HG02870 (cell line): ENCODE measurements around the gene PDE10A.

Experiments
- ATAC-seq: cut with Tn5 transposase; IDR thresholded peaks from one replicate; pipeline ENCODE4 v1.9.1; 2021; ENCODE audit warnings: mild to moderate bottlenecking, moderate library complexity; ENCODE audit not compliant: unreplicated experiment

The PDE10A gene

DNA sequence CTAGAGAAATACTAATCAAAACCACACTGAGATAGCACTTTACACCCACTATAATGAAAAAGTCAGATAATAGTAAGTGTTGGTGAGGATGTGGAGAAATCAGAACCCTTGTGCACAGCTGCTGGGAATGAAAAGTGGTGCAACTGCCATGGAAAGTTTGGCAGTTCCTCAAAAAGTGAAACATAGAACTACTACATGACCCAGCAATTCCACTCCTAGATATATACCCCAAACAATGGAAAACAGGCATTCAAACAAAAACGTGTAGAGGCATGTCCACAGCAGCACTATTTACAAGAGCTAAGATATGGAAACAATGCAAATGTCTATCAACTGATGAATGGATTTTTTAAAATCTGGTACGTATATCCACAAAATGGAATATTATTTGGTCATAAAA is 236.1 kb downstream of the PDE10A start:
- ATAC-seq = no peak

GRCh38 chr6:165422192-165422591 is 240.8 kb downstream of the PDE10A start:
- ATAC-seq = no peak

GRCh38 chr6:165417278-165417865 is 245.7 kb downstream of the PDE10A start:
- ATAC-seq = no peak

DNA sequence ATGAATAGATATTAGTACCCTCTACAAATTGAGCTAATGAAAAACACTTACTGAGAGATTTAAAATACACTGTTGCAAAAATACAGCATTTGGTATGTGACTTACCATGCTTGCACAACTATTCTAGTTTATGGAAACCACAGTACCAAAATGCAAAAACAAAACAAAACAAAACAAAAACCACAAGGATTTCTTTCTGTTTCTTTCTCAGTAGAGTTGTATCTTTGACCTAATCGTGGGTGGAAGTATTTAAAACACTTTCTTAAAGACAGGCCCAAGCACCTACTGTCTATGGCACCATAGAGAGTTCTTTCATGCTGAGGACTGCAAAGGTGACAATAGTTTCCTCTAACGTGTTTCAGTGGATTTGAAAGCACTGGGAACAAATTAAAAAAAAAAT is 258.3 kb downstream of the PDE10A start:
- ATAC-seq = no peak

DNA sequence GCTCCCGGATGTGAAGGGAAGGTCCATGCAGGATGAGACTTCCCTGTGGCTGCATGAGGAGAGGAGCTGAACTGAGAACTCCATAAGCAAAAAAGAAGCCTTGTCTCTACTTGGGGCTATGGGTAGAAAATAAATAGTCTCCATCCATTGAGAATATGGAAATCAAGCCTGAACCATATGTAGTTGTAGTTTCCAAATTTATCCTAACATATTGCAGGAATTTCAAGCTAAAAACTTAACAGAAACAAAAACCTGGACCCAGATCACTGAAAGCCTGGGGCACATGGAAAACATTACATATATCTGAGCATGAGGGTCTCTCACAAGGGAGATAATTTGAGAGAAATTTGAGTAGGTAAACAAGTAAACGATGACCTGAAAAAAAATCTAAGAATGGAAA is 258.7 kb downstream of the PDE10A start:
- ATAC-seq = no peak

DNA sequence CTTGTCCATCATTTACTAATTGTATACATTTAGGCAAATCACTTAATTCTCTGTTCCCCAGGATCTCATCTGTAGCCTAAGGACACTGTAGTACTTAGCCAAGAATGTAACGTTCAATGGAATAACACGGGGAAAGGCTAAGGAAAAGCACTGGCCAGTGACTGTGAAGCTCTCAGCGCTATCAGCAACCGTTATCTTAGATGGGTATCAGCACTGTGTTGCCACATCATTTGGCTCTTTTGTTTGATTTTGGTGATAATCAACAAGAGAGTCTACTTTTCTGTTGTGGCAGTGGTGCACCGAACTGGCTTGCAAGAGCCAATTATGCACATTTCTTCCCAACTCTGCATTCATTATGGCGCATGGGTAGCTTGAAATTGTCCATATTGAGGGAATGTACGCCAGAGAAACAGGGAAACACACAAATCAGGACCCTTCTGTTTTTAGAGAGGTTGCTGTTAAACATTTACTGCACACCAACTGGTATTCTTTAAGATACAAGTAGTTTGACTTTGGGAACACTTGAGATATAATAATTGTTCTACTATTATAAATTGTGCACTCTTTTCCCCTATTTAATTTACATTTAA is 259.9 kb downstream of the PDE10A start:
- ATAC-seq = no peak

- no peak for ATAC-seq
Observed at GRCh38 chr6:165401092-165401491, 261.9 kb downstream of the PDE10A start.

DNA sequence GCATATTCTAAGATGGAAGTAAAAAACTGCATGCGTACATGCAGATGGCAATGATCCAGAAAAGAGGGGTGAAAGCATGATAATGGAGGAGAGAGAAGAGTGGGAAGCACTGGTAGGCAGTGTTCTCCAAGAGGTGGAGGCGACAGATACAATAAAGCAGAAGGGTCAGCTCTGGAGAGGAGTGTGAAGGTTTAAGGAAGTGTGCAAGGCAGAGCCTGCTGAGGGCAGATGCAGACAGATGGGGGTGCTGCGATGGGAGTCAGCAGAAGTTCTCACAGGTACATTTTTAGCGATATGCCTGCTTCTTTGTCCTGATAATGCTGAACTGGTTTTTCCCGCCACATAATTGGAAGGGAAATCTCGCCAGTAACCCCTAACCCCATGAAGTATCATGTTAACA is 272.6 kb downstream of the PDE10A start:
- ATAC-seq = no peak

DNA sequence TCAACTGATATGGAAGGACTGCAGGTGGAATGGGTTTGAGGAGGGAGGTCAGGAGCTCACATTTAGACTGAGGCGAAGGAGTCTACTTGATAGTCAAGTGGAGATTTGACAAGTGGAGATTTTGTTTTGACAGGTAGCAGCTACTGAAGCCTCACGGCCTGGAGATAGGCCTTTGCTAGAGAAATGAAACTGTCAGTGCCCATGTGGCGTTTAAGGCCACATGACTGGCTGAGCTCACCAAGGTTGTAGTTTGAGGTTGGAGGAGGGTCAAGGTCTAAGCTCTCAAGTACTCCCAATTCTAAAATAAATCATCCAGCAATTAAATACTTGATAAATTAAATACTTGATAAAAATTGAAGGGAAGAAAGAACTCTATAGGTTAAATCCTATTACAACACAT is 273.5 kb downstream of the PDE10A start:
- ATAC-seq = no peak

GRCh38 chr6:165383323-165383722 is 279.7 kb downstream of the PDE10A start:
- no peak for ATAC-seq

GRCh38 chr6:165376100-165376499 is 286.9 kb downstream of the PDE10A start:
- no peak for ATAC-seq

GRCh38 chr6:165365371-165365770 is 297.7 kb downstream of the PDE10A start:
- no peak for ATAC-seq

DNA sequence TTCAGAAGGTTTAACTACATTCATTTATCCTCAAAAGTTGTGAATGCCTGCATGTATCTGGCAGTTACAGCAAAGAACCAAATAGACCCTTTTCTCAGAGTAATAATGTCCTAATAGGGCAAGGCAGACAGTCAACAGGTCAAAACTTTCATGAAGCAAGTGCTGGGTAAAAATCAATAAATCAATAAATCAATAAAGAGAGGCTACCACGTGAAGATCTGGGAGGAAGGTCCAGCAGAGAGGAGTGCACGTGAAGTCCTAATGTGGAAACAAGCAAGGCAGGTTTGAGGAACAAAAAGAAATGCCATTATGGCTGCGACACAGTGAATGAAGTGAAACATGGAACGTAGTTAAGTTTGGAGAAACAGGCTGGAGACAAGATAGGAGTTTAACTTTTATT is 317.3 kb downstream of the PDE10A start:
- ATAC-seq = no peak

DNA sequence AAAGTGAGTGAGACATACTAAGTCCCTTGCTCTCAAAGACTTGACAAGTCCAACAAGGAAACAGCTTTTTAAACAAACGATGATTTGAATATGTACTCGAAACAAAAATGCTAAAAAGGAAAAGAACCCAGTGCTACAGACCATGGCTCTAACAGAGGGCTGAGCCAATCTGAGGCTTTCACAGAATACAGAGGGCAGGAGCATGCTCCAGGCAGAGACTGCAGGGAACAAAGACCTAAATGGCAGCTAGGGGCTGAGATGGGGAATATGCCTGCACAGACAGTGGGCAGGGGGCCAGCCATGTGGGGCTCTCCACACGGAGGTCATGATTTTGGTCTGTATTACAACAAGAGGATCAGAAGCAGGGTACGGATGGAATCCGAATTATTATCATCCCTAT is 322.5 kb downstream of the PDE10A start:
- ATAC-seq = no peak

DNA sequence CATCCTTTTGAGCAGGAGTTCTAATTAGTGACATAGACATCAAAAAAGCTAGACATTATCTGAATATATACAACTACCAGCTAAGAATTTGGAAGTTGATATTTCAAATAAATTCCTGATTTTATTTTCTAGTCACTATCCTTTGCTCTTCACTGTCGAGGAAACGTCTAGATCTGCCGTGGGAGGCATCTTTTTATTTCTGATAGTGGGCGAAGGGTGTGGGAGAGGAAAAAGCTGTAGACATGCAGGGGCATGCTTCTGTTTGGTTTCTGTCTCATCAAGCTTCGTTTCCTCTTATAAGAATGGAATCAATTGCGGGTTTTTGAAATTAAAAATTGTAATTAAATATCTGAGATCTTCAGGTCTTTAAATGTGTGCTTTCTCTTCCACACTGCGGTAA is 337.4 kb downstream of the PDE10A start:
- no peak for ATAC-seq

GRCh38 chr6:165321555-165322145 is 341.4 kb downstream of the PDE10A start:
- ATAC-seq = no peak

- no peak for ATAC-seq
Observed at GRCh38 chr6:165321150-165321549, 341.9 kb downstream of the PDE10A start.

DNA sequence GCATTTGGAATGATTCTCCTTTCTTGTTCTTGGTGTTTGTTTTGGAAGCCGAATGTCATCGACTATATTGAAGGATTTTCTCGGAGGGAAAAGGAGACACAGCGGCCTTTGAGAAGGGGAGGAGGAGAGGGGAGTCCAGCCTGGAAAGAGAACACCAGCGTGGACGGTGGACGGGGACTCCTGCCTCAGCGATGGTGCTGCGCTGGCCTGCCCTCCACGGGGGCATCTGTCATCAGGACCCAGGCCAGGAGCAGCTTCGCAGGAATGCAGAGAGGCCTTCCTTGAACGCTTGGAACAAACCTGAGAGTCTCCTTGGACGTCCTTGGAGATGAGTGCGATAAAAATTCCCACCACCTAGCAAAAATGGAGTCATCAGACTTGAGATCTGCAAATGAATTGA is 345.3 kb downstream of the PDE10A start:
- no peak for ATAC-seq

DNA sequence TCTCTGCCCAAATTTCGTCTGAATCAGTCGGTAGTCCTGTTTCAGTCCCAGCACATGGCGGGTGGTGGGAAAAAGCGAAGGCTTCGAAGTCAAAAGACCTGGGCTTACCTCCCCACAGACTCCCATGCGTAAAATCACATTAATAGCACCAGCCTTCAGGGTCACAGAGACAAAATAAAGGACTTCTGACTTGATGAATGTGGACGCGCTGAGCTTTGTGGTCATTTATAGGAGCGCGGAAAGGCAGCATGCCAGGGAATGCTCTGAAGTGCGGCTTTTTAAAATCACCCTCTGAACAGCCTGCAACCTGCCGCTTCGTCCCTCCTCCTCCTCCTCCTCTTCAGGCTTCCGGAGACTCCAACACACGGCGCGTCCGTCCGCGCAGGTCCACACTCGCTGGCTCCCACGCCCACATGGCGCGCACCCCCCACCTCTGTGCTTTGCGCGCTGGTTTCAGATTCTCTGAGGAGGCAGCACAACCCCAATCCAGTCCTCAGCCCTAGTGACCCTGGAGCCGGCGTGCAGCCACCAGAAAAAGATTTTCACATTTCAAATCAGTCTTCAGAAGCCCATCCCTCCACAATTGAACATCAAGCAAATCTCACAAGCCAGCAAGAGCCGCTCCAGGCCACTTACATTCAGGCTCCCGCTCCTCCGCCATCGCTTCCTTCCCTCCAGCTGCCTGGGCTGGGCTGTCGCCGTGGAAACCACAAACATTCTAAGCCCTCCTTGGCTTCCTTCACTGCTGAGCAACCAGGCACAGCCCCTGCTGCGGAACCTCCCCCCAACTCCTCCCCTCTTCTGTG is 353.9 kb downstream of the PDE10A start, which contains the start of gene C6orf118:
TSS of gene C6orf118 (minus strand) at position 680 of the 806 bp plus-strand sequence. CDS start at position 661, 19 bp downstream.
- no peak for ATAC-seq

- ATAC-seq = no peak
Observed at GRCh38 chr6:165306955-165307354, 356.1 kb downstream of the PDE10A start.

DNA sequence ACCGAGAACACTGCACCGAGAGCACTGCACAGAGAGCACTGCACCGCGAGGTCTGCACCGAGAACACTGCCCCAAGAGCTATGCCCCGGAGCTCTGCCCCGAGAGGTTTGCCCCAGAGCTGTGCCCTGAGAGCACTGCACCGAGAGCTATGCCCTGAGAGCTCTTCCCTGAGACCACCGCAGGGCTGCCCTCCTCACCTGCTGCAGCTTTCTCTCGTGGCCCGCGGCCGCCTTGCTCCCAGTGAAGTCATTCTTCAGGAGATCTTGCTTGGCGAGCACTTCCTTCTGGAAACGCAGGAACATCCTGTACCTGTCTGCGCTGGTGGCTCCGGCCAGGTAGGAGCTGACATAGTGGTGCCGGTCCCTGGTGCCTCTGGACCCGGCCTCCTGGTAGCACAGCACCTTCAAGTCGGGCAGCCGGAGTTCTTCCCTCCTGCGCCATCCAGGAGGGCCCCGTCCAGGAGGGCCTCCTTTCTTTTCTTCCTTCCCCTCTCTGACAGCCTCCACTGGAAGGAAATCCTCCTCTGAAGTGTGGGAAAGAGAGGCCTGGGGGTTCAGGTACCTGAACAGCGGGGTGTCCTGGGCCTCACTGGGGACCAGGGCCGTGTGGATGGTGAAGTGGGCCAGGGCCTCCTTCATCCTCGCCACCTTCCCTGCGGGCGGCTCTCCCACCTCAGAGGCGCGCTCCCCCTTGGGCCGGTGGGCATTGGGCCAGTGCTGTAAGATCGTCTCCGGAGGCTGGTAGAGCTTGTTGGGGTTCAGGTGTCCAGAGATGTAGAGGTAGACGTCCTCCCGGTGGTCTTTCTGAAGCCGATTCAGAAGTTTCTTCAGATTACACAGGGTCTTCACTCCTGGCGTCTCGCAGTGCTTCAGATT is 361.4 kb downstream of the PDE10A start:
- no peak for ATAC-seq
